H9 (cell line): ENCODE data around the gene SPAG6. TPM values are rescaled to one million over a fixed set of nuclear protein-coding genes. Genes with fewer than 3 reads are reported as not detected.

Experiments used
- DNase-seq: peaks from one replicate; pipeline ENCODE4 v3.0.0-alpha.2; 2017
- H2AFZ ChIP-seq: one replicate; pipeline ENCODE4 v1.6.1; 2013; ENCODE audit warnings: mild to moderate bottlenecking, low read length, control low read depth, moderate library complexity
- H2AK5ac ChIP-seq: 2 replicates; pipeline ENCODE4 v1.6.1; 2013; ENCODE audit warnings: low read length, control low read depth, mixed read lengths; ENCODE audit not compliant: insufficient read length
- H2BK120ac ChIP-seq: one replicate; pipeline ENCODE4 v1.6.1; 2013; ENCODE audit warnings: low read depth, mild to moderate bottlenecking, low read length, control low read depth, inconsistent platforms; ENCODE audit not compliant: poor library complexity, severe bottlenecking
- H2BK12ac ChIP-seq: 2 replicates; pipeline ENCODE4 v1.6.1; 2013; ENCODE audit warnings: low read length, control low read depth, mixed read lengths, low read depth; ENCODE audit not compliant: insufficient read length
- H2BK15ac ChIP-seq: 2 replicates; pipeline ENCODE4 v1.6.1; 2013; ENCODE audit warnings: low read depth, low read length, control low read depth
- H2BK20ac ChIP-seq: one replicate; pipeline ENCODE4 v1.6.1; 2013; ENCODE audit warnings: low read depth, mild to moderate bottlenecking, low read length, control low read depth, inconsistent platforms; ENCODE audit not compliant: poor library complexity, severe bottlenecking
- H2BK5ac ChIP-seq: 2 replicates; pipeline ENCODE4 v1.6.1; 2013; ENCODE audit warnings: low read length, control low read depth, mixed read lengths; ENCODE audit not compliant: insufficient read length
- H3K14ac ChIP-seq: 2 replicates; pipeline ENCODE4 v1.6.1; 2013; ENCODE audit warnings: low read length, control low read depth; ENCODE audit not compliant: insufficient read depth
- H3K18ac ChIP-seq: 2 replicates; pipeline ENCODE4 v1.6.1; 2013; ENCODE audit warnings: low read depth, mild to moderate bottlenecking, mixed read lengths, low read length, control low read depth; ENCODE audit not compliant: insufficient read length
- H3K23ac ChIP-seq: 2 replicates; pipeline ENCODE4 v1.6.1; 2013; ENCODE audit warnings: low read length, control low read depth, mixed read lengths, low read depth; ENCODE audit not compliant: insufficient read length
- H3K23me2 ChIP-seq: 2 replicates; pipeline ENCODE4 v1.6.1; 2013; ENCODE audit warnings: low read depth, mild to moderate bottlenecking, mixed read lengths, low read length, control low read depth; ENCODE audit not compliant: insufficient read length, poor library complexity, severe bottlenecking
- H3K27ac ChIP-seq: 2 replicates; pipeline ENCODE4 v1.5.1; 2013; ENCODE audit warnings: low read length, control low read depth, mixed read lengths, low read depth; ENCODE audit not compliant: insufficient read length
- H3K27me3 ChIP-seq: 2 replicates; pipeline ENCODE4 v1.6.1; 2013; ENCODE audit warnings: low read length, control low read depth, inconsistent platforms; ENCODE audit not compliant: insufficient read depth
- H3K4ac ChIP-seq: 2 replicates; pipeline ENCODE4 v1.6.1; 2013; ENCODE audit warnings: low read depth, mild to moderate bottlenecking, control low read depth, inconsistent platforms, low read length, moderate library complexity
- H3K4me1 ChIP-seq: 2 replicates; pipeline ENCODE4 v1.6.1; 2013; ENCODE audit warnings: low read length, control low read depth, inconsistent platforms; ENCODE audit not compliant: insufficient read depth
- H3K4me2 ChIP-seq: 2 replicates; pipeline ENCODE4 v1.6.1; 2013; ENCODE audit warnings: low read length, control low read depth, mixed read lengths; ENCODE audit not compliant: insufficient read length, insufficient read depth
- H3K56ac ChIP-seq: 2 replicates; pipeline ENCODE4 v1.6.1; 2013; ENCODE audit warnings: low read depth, mild to moderate bottlenecking, mixed read lengths, low read length, control low read depth; ENCODE audit not compliant: insufficient read length
- H3K79me1 ChIP-seq: 2 replicates; pipeline ENCODE4 v1.6.1; 2013; ENCODE audit warnings: low read depth, mild to moderate bottlenecking, moderate library complexity, low read length, control low read depth, inconsistent platforms; ENCODE audit not compliant: insufficient read depth, poor library complexity, severe bottlenecking
- H3K79me2 ChIP-seq: 2 replicates; pipeline ENCODE4 v1.6.1; 2013; ENCODE audit warnings: low read length, control low read depth, inconsistent platforms; ENCODE audit not compliant: insufficient read depth
- H3K9ac ChIP-seq: 2 replicates; pipeline ENCODE4 v1.6.1; 2013; ENCODE audit warnings: low read length, control low read depth, mixed read lengths; ENCODE audit not compliant: insufficient read length; ENCODE audit errors: extremely low read depth
- H3K9me3 ChIP-seq: one replicate; pipeline ENCODE4 v1.6.1; 2013; ENCODE audit warnings: low read depth, low read length, inconsistent platforms; ENCODE audit not compliant: control insufficient read depth
- H3T11ph ChIP-seq: one replicate; pipeline ENCODE4 v1.6.1; 2013; ENCODE audit warnings: mild to moderate bottlenecking, low read length, control low read depth, inconsistent platforms
- H4K20me1 ChIP-seq: one replicate; pipeline ENCODE4 v1.6.1; 2013; ENCODE audit not compliant: control insufficient read depth, insufficient read length, insufficient read depth
- H4K5ac ChIP-seq: 2 replicates; pipeline ENCODE4 v1.6.1; 2013; ENCODE audit warnings: low read depth, mild to moderate bottlenecking, mixed read lengths, low read length, control low read depth; ENCODE audit not compliant: insufficient read length
- H4K8ac ChIP-seq: replicated peaks from 2 replicates; pipeline ENCODE4 v1.6.1; 2013; ENCODE audit warnings: low read length, control low read depth, mixed read lengths, low read depth; ENCODE audit not compliant: insufficient read length
- H4K91ac ChIP-seq: 2 replicates; pipeline ENCODE4 v1.6.1; 2013; ENCODE audit warnings: low read depth, mild to moderate bottlenecking, moderate library complexity, mixed read lengths, low read length, control low read depth; ENCODE audit not compliant: insufficient read length
- H3K27ac Mint-ChIP-seq, 3 experiments: 2 replicates in 2 of 3; 3 replicates in 1 of 3; pipeline ENCODE4 v1.8.0; 2020 to 2021; ENCODE audit warnings: mixed read lengths in 3 of 3, mild to moderate bottlenecking in 1 of 3, moderate library complexity in 1 of 3
- H3K27me3 Mint-ChIP-seq: 2 replicates; pipeline ENCODE4 v1.8.0; 2021; ENCODE audit warnings: low read depth, mild to moderate bottlenecking, moderate library complexity, mixed read lengths
- H3K36me3 Mint-ChIP-seq, 3 experiments: 2 replicates in 2 of 3; 3 replicates in 1 of 3; pipeline ENCODE4 v1.8.0; 2020 to 2021; ENCODE audit warnings: low read depth in 3 of 3, mixed read lengths in 3 of 3; ENCODE audit not compliant: insufficient read depth in 1 of 3
- H3K4me1 Mint-ChIP-seq, 2 experiments: 2 replicates each; pipeline ENCODE4 v1.8.0; 2020; ENCODE audit warnings: mixed read lengths in 2 of 2
- H3K4me3 Mint-ChIP-seq, 2 experiments: 2 replicates in 1 of 2; 3 replicates in 1 of 2; pipeline ENCODE4 v1.8.0; 2020 to 2021; ENCODE audit warnings: mild to moderate bottlenecking in 2 of 2, mixed read lengths in 2 of 2, moderate library complexity in 1 of 2
- H3K9me3 Mint-ChIP-seq, 2 experiments: 2 replicates in 1 of 2; 3 replicates in 1 of 2; pipeline ENCODE4 v1.8.0; 2020; ENCODE audit warnings: mild to moderate bottlenecking in 2 of 2, mixed read lengths in 2 of 2, moderate library complexity in 1 of 2
- WGBS: extraction: QIAGEN DNeasy Blood & Tissue Kit; methylation state at CpG from one replicate; pipeline ENCODE4 v1.1.7; 2013; ENCODE audit warnings: missing lambda C conversion rate, low lambda C conversion rate, mixed read lengths; ENCODE audit not compliant: insufficient read length; ENCODE audit errors: extremely low coverage; 5-methylcytosine and 5-hydroxymethylcytosine counted together
- total RNA-seq: library from RNA; stranded (reverse); gene quantifications from 2 replicates; pipeline ENCODE4 v1.2.1, GENCODE V29; 2021
- TF ChIP-seq, protein P1 (sequence below): fragments of 200-600 bp; sonication (generic); conservative IDR thresholded peaks from 3 replicates; pipeline ENCODE4 v1.8.0; 2021; ENCODE audit warnings: antibody characterized with exemption, mild to moderate bottlenecking

The SPAG6 gene
- total RNA-seq, 1 experiment from 2014 or later = 0.24 TPM

DNA sequence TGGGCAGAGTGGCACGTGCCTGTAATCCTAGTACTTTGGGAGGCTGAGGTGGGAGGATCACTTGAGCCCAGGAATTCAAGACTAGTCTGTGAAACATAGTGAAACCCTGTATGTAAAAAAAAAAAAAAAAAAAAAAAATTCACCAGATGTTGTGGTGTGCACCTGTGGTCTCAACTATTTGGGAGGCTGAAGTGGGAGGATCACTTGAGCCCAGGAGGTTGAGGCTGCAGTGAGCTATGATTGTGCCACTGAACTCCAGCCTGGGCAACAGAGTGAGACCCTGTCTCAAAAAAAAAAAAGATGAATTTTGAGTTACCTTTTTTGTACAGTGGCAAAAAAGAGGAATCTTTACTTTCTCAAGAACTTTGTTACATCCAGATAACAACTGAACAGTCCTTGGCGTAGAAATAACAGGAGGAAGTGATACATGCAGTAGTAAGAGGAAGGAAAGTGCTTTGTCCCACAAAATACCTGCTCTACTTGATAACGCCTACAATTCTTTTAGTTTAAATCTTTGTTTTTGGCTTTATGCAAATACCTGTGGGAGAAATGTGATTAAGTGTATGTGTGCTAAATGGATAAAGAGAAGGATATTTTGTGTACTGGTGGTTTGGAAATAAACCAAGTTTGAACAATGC is 29.3 kb downstream of the SPAG6 start:
- Histone ChIP-seq H4K8ac (no peak overlapping the region), H3K4me2 (no peak overlapping the region), H4K20me1 (no peaks in the 10 kb centered on the region), H3K79me2 (no peaks in the 10 kb centered on the region), H3K79me1 (no peaks in the 10 kb centered on the region), H3K56ac (no peak overlapping the region), H4K91ac (no peak overlapping the region), H3K4me1 (peaks cover 2% of the 10 kb centered on the region; the same call in 1 of the 2 replicates), H3K18ac (no peak overlapping the region), H3K4ac (no peak overlapping the region), H3K9ac (no peak overlapping the region), H4K5ac (no peak overlapping the region), H2BK120ac (no peak overlapping the region), H3K9me3 (no peaks in the 10 kb centered on the region), H2BK5ac (no peak overlapping the region), H2BK12ac (no peak overlapping the region), H3K23me2 (no peaks in the 10 kb centered on the region), H2AK5ac (no peak overlapping the region), H3T11ph (no peak overlapping the region), H3K14ac (no peak overlapping the region), H3K23ac (no peak overlapping the region), H3K27me3 (no peaks in the 10 kb centered on the region), H3K27ac (no peak overlapping the region), H2BK20ac (no peak overlapping the region), H2BK15ac (no peak overlapping the region), H2AFZ (no peak overlapping the region)
- H3K27ac Mint-ChIP-seq = no peak overlapping the region
- no peaks in the 10 kb centered on the region for H3K27me3 Mint-ChIP-seq
- H3K36me3 Mint-ChIP-seq = no peaks in the 10 kb centered on the region
- TF ChIP-seq, protein P1, sequence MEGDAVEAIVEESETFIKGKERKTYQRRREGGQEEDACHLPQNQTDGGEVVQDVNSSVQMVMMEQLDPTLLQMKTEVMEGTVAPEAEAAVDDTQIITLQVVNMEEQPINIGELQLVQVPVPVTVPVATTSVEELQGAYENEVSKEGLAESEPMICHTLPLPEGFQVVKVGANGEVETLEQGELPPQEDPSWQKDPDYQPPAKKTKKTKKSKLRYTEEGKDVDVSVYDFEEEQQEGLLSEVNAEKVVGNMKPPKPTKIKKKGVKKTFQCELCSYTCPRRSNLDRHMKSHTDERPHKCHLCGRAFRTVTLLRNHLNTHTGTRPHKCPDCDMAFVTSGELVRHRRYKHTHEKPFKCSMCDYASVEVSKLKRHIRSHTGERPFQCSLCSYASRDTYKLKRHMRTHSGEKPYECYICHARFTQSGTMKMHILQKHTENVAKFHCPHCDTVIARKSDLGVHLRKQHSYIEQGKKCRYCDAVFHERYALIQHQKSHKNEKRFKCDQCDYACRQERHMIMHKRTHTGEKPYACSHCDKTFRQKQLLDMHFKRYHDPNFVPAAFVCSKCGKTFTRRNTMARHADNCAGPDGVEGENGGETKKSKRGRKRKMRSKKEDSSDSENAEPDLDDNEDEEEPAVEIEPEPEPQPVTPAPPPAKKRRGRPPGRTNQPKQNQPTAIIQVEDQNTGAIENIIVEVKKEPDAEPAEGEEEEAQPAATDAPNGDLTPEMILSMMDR = no peak
- no CpG with 5 or more reads among the region's 3 CpGs for WGBS
- no peaks in the 10 kb centered on the region for H3K9me3 Mint-ChIP-seq
- no peak overlapping the region for H3K4me3 Mint-ChIP-seq
- H3K4me1 Mint-ChIP-seq = peaks cover 10 to 11% of the 10 kb centered on the region in 2 experiments
- DNase-seq = no peak
